NK-92 (cell line): ENCODE data around the gene TAP1.
"Not testable (repeated sequence)": the region's sequence is repeated elsewhere in the genome, so short reads cannot be mapped to it uniquely, and the experiment has no call there.

Experiments
- DNase-seq: peaks from one replicate; lab custom pipeline; 2025; ENCODE audit not compliant: unreplicated experiment; lab: John Stamatoyannopoulos, UW

Gene TAP1

GRCh38 chr6:32807020-32807580, 46.4 kb downstream of the TAP1 start:
- DNase-seq, result no peak

- DNase-seq, result not testable (repeated sequence)
Measured at GRCh38 chr6:32805404-32805803, 48.1 kb downstream of the TAP1 start.

- no peak for DNase-seq
Measured at GRCh38 chr6:32803416-32803815, 50.1 kb downstream of the TAP1 start.

GRCh38 chr6:32799740-32800139, 53.8 kb downstream of the TAP1 start:
- no peak for DNase-seq

- no peak for DNase-seq
Measured at GRCh38 chr6:32799168-32799567, 54.3 kb downstream of the TAP1 start.

GRCh38 chr6:32796848-32797776, 56.4 kb downstream of the TAP1 start:
- no peak for DNase-seq
